ENCODE results near the gene ELAVL4.

ELAVL4 gene

GRCh38 chr1:50183378-50184133 lies 74.8 kb downstream of the ELAVL4 start:
- TF ChIP-seq POLR2AphosphoS5 (IDR thresholded peaks at IDR 0.05; ENCODE audit: low read depth, low read length), result no peak
- TF ChIP-seq POLR2A (IDR thresholded peaks at IDR 0.05; ENCODE audit: low read depth, low read length), result no peak
- TF ChIP-seq TAF1 (IDR thresholded peaks at IDR 0.05; ENCODE audit: borderline replicate concordance, low read depth, low read length), result no peak
- FAIRE-seq, result no peak
- no peak for DNase-seq (ENCODE audit: insufficient read length)

GRCh38 chr1:50189369-50189768 lies 80.6 kb downstream of the ELAVL4 start:
- FAIRE-seq, result no peak
- TF ChIP-seq TAF1 (IDR thresholded peaks at IDR 0.05; ENCODE audit: borderline replicate concordance, low read depth, low read length) (no peak), POLR2AphosphoS5 (IDR thresholded peaks at IDR 0.05; ENCODE audit: low read depth, low read length) (no peak), POLR2A (IDR thresholded peaks at IDR 0.05; ENCODE audit: low read depth, low read length) (no peak)
- DNase-seq (ENCODE audit: insufficient read length), result no peak

GRCh38 chr1:50193002-50193401 lies 84.3 kb downstream of the ELAVL4 start:
- no peak for DNase-seq (ENCODE audit: insufficient read length)
- FAIRE-seq, result no peak
- TF ChIP-seq POLR2AphosphoS5 (IDR thresholded peaks at IDR 0.05; ENCODE audit: low read depth, low read length) (no peak), TAF1 (IDR thresholded peaks at IDR 0.05; ENCODE audit: borderline replicate concordance, low read depth, low read length) (no peak), POLR2A (IDR thresholded peaks at IDR 0.05; ENCODE audit: low read depth, low read length) (no peak)

- FAIRE-seq (no peak), DNase-seq (ENCODE audit: insufficient read length) (no peak)
- TF ChIP-seq POLR2AphosphoS5 (IDR thresholded peaks at IDR 0.05; ENCODE audit: low read depth, low read length), result no peak
- no peak for TF ChIP-seq TAF1 (IDR thresholded peaks at IDR 0.05; ENCODE audit: borderline replicate concordance, low read depth, low read length)
- no peak for TF ChIP-seq POLR2A (IDR thresholded peaks at IDR 0.05; ENCODE audit: low read depth, low read length)
Measured at GRCh38 chr1:50195205-50195604, 86.5 kb downstream of the ELAVL4 start.

- no peak for DNase-seq (ENCODE audit: insufficient read length)
- FAIRE-seq, result no peak
- TF ChIP-seq POLR2A (IDR thresholded peaks at IDR 0.05; ENCODE audit: low read depth, low read length) (no peak), POLR2AphosphoS5 (IDR thresholded peaks at IDR 0.05; ENCODE audit: low read depth, low read length) (no peak), TAF1 (IDR thresholded peaks at IDR 0.05; ENCODE audit: borderline replicate concordance, low read depth, low read length) (no peak)
Measured at GRCh38 chr1:50196081-50196480, 87.4 kb downstream of the ELAVL4 start.

- TF ChIP-seq POLR2A (IDR thresholded peaks at IDR 0.05; ENCODE audit: low read depth, low read length), result no peak
- DNase-seq (ENCODE audit: insufficient read length), result no peak
- FAIRE-seq, result no peak
Measured at GRCh38 chr1:50197216-50197615, 88.5 kb downstream of the ELAVL4 start.

- FAIRE-seq (no peak), DNase-seq (ENCODE audit: insufficient read length) (no peak)
- no peak for TF ChIP-seq POLR2AphosphoS5 (IDR thresholded peaks at IDR 0.05; ENCODE audit: low read depth, low read length)
- no peak for TF ChIP-seq TAF1 (IDR thresholded peaks at IDR 0.05; ENCODE audit: borderline replicate concordance, low read depth, low read length)
Measured at GRCh38 chr1:50208315-50208714, 99.6 kb downstream of the ELAVL4 start.

GRCh38 chr1:50208756-50209155 lies 100.0 kb downstream of the ELAVL4 start:
- TF ChIP-seq POLR2AphosphoS5 (IDR thresholded peaks at IDR 0.05; ENCODE audit: low read depth, low read length) (no peak), TAF1 (IDR thresholded peaks at IDR 0.05; ENCODE audit: borderline replicate concordance, low read depth, low read length) (no peak), POLR2A (IDR thresholded peaks at IDR 0.05; ENCODE audit: low read depth, low read length) (no peak)
- DNase-seq (ENCODE audit: insufficient read length) (no peak), FAIRE-seq (no peak)

- TF ChIP-seq TAF1 (IDR thresholded peaks at IDR 0.05; ENCODE audit: borderline replicate concordance, low read depth, low read length) (no peak), POLR2A (IDR thresholded peaks at IDR 0.05; ENCODE audit: low read depth, low read length) (no peak), POLR2AphosphoS5 (IDR thresholded peaks at IDR 0.05; ENCODE audit: low read depth, low read length) (no peak)
Measured at GRCh38 chr1:50209749-50210148, 101.0 kb downstream of the ELAVL4 start.

GRCh38 chr1:50213505-50213904 lies 104.8 kb downstream of the ELAVL4 start:
- TF ChIP-seq TAF1 (IDR thresholded peaks at IDR 0.05; ENCODE audit: borderline replicate concordance, low read depth, low read length), result no peak
- no peak for TF ChIP-seq POLR2A (IDR thresholded peaks at IDR 0.05; ENCODE audit: low read depth, low read length)
- no peak for TF ChIP-seq POLR2AphosphoS5 (IDR thresholded peaks at IDR 0.05; ENCODE audit: low read depth, low read length)
- DNase-seq (ENCODE audit: insufficient read length), result no peak
- FAIRE-seq, result no peak

More at GRCh38 chr1:50209749-50210148, 101.0 kb downstream of the ELAVL4 start:
- FAIRE-seq, result no peak
- DNase-seq (ENCODE audit: insufficient read length), result no peak

- FAIRE-seq, result no peak
- DNase-seq (ENCODE audit: insufficient read length), result no peak
- TF ChIP-seq POLR2AphosphoS5 (IDR thresholded peaks at IDR 0.05; ENCODE audit: low read depth, low read length), result no peak
- no peak for TF ChIP-seq POLR2A (IDR thresholded peaks at IDR 0.05; ENCODE audit: low read depth, low read length)
- no peak for TF ChIP-seq TAF1 (IDR thresholded peaks at IDR 0.05; ENCODE audit: borderline replicate concordance, low read depth, low read length)
Measured at GRCh38 chr1:50214717-50215116, 106.0 kb downstream of the ELAVL4 start.

GRCh38 chr1:50218344-50219120 lies 109.8 kb downstream of the ELAVL4 start:
- DNase-seq (ENCODE audit: insufficient read length) (no peak), FAIRE-seq (no peak)
- TF ChIP-seq POLR2A (IDR thresholded peaks at IDR 0.05; ENCODE audit: low read depth, low read length), result no peak
- no peak for TF ChIP-seq TAF1 (IDR thresholded peaks at IDR 0.05; ENCODE audit: borderline replicate concordance, low read depth, low read length)
- no peak for TF ChIP-seq POLR2AphosphoS5 (IDR thresholded peaks at IDR 0.05; ENCODE audit: low read depth, low read length)
